GM19240 (cell line): ENCODE data around the gene TJP3.

ENCODE experiments used
- DNase-seq: peaks from one replicate; pipeline ENCODE4 v3.0.0; 2011; ENCODE audit warnings: low spot score; ENCODE audit not compliant: insufficient read length

Gene TJP3

GRCh38 chr19:3716147-3716668 lies 8.0 kb downstream of the TJP3 start:
- no peak for DNase-seq

DNA sequence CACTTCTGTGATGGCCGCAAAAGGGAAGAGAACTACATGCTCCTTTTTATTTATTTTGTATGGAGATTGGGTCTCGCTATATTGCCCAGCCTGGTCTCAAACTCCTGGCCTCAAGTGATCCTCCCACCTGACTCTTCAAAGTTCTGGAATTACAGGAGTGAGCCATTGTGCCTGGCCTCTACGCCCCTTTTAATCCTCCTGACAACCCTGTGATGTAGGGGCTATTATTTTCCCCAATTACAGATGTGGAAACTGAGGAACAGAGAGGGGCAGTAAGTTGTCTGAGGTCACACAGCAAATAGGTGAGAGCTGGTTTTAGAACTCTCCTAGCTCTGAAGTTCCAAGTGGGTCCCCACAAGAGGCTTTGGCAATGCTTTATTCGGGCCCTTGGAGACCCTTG lies 11.7 kb downstream of the TJP3 start:
- no peak for DNase-seq

DNA sequence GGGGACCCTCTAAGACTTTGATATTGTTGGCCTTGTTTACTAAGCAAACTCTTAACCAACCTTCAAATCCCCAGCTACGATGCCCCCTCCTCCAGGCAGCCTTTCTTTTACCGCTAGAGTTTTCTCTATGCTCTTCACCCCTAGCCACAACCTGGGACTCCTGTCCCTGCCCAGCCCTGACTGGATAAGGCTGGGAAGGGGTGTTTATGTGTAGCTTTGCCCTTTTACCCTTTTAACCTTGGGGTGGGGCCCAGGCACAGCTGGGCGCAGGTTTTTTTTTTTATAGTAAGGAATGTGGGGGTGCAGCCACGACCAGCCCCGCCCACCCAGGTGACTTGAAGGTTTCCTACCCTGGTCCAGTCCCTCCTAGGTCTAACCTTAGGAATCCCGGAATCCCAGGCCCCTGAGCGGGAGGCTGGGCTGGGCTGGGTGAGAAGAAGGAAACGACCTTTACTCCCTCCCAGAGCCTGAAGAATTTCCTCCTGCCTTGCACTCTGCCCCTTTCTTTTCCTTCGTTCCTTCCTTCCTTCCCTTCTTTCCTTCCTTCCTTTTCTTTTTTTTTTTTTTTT lies 12.2 kb downstream of the TJP3 start:
- DNase-seq, result no peak

- DNase-seq, result peak; percentile 88
These were observed 13.1 kb downstream of the TJP3 start for GRCh38 chr19:3721131-3721886.

DNA sequence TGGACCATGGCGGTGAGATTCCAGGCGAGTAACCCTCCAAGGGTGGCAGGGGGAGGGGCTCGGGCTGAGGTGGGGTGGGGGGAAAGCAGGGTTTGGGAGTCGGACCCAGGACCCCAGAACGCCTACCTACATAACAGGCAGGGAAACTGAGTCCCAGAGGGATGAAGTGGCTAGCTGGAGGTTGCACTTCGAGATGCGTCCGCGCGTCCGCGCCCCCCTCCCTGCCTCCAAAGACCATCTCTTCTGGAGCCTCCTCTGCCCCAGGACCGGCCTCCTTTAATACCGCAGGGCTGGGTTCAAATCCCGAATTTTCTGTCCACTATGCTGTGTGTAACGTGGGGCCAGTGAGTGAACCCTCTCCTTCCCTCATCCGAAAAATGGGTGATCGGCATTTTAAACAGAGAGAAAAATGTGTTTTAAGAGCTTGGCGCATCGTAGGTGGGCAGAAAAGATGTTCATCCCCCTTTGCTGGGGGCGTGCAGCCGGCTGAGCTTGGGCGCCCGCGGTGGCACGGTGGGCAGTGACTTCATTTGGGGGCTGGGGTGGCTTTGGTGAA lies 13.8 kb downstream of the TJP3 start:
- no peak for DNase-seq

- DNase-seq, result no peak
These were observed 14.4 kb downstream of the TJP3 start for GRCh38 chr19:3722443-3723109.

- no peak for DNase-seq
These were observed 14.9 kb downstream of the TJP3 start for GRCh38 chr19:3723110-3723488.

- DNase-seq, result no peak
These were observed 15.7 kb downstream of the TJP3 start for GRCh38 chr19:3723883-3724282.

- DNase-seq, result no peak
These were observed 16.9 kb downstream of the TJP3 start for GRCh38 chr19:3725121-3725520.

GRCh38 chr19:3725640-3726310 lies 17.6 kb downstream of the TJP3 start:
- DNase-seq, result no peak

DNA sequence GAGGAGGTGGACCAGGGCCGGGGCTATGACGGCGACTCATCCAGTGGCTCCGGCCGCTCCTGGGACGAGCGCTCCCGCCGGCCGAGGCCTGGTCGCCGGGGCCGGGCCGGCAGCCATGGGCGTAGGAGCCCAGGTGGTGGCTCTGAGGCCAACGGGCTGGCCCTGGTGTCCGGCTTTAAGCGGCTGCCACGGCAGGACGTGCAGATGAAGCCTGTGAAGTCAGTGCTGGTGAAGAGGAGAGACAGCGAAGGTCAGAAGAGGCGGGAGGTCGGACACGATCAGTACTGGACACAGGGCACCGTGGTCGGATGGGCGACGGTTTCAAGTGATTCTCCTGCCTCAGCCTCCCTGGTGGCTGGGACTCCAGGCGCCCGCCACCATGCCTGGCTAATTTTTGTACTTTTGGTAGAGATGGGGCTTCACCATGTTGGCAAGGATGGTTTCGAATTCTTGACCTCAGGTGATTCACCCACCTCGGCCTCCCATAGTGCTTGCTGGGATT lies 22.3 kb downstream of the TJP3 start:
- no peak for DNase-seq

DNA sequence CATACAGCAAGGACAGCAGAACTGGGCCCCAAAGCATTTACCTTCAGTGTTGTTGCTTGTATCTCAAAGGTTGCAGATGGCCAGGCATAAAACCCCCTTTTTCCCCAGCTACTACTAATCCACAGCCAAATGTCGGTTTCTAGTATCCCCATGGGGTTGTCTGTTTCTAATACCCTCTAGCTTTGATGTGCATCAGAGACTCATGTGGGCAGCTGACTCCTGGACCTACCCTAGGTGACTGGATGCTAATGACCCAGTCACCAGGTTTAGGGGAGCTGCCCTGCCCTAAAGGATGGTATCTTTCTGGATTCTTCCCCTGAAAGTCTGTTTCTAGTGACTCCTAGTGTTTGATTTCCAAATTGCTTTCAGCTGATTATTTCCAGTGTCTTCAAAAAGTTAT lies 23.9 kb downstream of the TJP3 start:
- DNase-seq, result no peak

GRCh38 chr19:3733549-3734309 lies 25.5 kb downstream of the TJP3 start:
- DNase-seq, result no peak

- DNase-seq, result no peak
These were observed 26.1 kb downstream of the TJP3 start for GRCh38 chr19:3734310-3734600.

- no peak for DNase-seq
These were observed 28.0 kb downstream of the TJP3 start for GRCh38 chr19:3736106-3736724.

DNA sequence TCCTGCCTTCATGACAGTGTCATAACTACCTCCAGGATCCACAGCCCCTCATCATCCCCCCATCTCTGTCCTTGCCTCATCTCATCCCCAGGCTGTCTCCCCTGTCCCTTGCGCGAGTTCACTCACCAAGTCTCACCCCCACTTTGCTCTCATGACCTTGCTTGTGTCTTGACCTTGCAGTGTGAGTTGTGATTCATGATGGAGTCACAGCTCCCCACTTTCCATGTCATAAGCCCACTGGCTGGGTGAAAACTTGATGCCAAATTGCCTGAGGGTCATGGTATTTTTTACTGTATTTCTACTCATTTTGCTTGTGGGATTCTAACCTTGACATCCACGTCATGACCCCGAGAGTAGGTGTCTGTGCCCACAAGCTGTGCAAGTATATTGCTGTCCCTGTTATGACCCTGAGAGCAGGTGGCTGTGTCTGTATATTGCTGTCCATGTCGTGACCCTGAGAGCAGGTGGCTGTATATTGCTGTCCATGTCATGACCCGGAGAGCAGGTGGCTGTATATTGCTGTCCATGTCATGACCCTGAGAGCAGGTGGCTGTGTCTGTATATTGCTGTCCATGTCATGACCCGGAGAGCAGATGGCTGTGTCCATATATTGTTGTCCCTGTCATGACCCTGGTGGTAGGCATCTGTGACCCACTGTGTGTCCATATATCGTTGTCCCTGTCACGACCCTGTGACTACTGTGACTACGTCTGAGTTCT lies 29.5 kb downstream of the TJP3 start:
- DNase-seq, result no peak

DNA sequence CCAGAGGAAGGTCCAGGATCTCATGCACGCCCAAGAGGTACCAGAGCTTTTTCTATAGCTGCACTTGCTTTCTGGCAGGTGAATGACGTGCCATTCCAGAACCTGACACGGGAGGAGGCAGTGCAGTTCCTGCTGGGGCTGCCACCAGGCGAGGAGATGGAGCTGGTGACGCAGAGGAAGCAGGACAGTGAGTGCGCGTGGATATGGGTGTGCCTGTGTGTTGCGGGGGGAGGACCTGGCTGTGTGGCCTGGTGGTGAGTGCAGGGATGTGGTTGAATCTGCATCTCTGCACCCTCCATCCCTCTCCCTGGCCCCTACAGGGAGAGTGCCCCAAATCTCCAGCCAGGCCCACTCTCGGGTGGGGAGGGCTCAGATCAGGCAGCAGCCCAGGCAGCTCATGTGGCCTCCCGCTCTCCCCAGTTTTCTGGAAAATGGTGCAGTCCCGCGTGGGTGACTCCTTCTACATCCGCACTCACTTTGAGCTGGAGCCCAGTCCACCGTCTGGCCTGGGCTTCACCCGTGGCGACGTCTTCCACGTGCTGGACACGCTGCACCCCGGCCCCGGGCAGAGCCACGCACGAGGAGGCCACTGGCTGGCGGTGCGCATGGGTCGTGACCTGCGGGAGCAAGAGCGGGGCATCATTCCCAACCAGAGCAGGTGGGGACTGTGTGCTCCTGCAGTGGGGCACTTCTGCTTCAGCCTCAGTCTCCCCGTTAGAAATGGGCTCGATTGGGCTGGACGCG lies 30.5 kb downstream of the TJP3 start:
- DNase-seq, result no peak

DNA sequence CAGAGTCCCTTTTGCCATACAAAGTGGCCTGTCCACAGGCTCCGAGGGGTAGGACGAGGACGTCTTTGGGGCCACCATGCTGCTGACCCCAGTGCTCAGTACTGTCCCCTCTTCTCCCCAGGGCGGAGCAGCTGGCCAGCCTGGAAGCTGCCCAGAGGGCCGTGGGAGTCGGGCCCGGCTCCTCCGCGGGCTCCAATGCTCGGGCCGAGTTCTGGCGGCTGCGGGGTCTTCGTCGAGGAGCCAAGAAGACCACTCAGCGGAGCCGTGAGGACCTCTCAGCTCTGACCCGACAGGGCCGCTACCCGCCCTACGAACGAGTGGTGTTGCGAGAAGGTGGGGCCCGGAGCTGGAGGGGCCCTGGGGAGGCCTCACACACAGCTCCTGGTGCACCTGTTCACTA lies 32.2 kb downstream of the TJP3 start:
- no peak for DNase-seq

DNA sequence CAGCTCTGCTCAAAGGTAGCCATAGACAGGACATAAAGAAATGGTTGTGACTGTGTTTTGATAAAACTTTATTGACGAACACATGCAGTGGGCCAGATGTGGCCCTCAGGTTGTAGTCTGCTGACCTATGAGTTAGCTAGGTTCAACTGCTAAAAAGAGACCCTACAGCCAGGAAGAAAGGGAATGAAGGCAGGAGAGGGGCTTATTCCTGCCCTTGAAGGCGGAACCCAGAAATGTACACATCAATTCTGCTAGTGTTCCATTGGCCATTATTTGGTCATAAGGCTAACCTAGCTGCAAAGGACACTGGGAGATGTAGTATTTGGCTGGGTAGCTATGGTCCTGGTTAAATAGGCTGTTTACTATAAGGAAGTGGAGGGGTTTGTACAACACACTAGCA lies 35.3 kb downstream of the TJP3 start:
- DNase-seq, result no peak
